ENCODE data around the gene TANK. TPM values are rescaled to one million over a fixed set of nuclear protein-coding genes. Genes with fewer than 3 reads are reported as not detected.
"Not testable (repeated sequence)": the region's sequence is repeated elsewhere in the genome, so short reads cannot be mapped to it uniquely, and the experiment has no call there.

Gene TANK
- 75.2 and 91.1 TPM in 2 replicates for total RNA-seq

GRCh38 chr2:161160226-161161073 lies at the start of gene TANK:
TANK (plus strand) TSS chr2:161160428; CDS start chr2:161179663, 19,235 bp downstream.
- DNase-seq (ENCODE audit: low read depth, low spot score), result peak; percentile 68

GRCh38 chr2:161111531-161111930 lies 48.7 kb upstream of the TANK start:
- DNase-seq (ENCODE audit: low read depth, low spot score), result no peak

GRCh38 chr2:161112908-161113307 lies 47.3 kb upstream of the TANK start:
- no peak for DNase-seq (ENCODE audit: low read depth, low spot score)

GRCh38 chr2:161113693-161114575 lies 46.3 kb upstream of the TANK start:
- no peak for DNase-seq (ENCODE audit: low read depth, low spot score)

- DNase-seq (ENCODE audit: low read depth, low spot score), result no peak
Measured at GRCh38 chr2:161115205-161115604, 45.0 kb upstream of the TANK start.

- DNase-seq (ENCODE audit: low read depth, low spot score), result no peak
Measured at GRCh38 chr2:161115605-161116380, 44.4 kb upstream of the TANK start.

- no peak for DNase-seq (ENCODE audit: low read depth, low spot score)
Measured at GRCh38 chr2:161116509-161116908, 43.7 kb upstream of the TANK start.

GRCh38 chr2:161117506-161117905 lies 42.7 kb upstream of the TANK start:
- DNase-seq (ENCODE audit: low read depth, low spot score), result no peak

GRCh38 chr2:161118722-161119121 lies 41.5 kb upstream of the TANK start:
- no peak for DNase-seq (ENCODE audit: low read depth, low spot score)

- no peak for DNase-seq (ENCODE audit: low read depth, low spot score)
Measured at GRCh38 chr2:161119483-161119882, 40.7 kb upstream of the TANK start.

GRCh38 chr2:161120775-161121174 lies 39.5 kb upstream of the TANK start:
- DNase-seq (ENCODE audit: low read depth, low spot score), result no peak

- no peak for DNase-seq (ENCODE audit: low read depth, low spot score)
Measured at GRCh38 chr2:161121622-161122021, 38.6 kb upstream of the TANK start.

GRCh38 chr2:161122772-161123530 lies 37.3 kb upstream of the TANK start:
- peak; percentile 81 for DNase-seq (ENCODE audit: low read depth, low spot score)

- DNase-seq (ENCODE audit: low read depth, low spot score), result no peak
Measured at GRCh38 chr2:161123531-161124030, 36.6 kb upstream of the TANK start.

GRCh38 chr2:161124201-161124600 lies 36.0 kb upstream of the TANK start:
- DNase-seq (ENCODE audit: low read depth, low spot score), result no peak

GRCh38 chr2:161128885-161129284 lies 31.3 kb upstream of the TANK start:
- DNase-seq (ENCODE audit: low read depth, low spot score), result no peak

- no peak for DNase-seq (ENCODE audit: low read depth, low spot score)
Measured at GRCh38 chr2:161130354-161130753, 29.9 kb upstream of the TANK start.

GRCh38 chr2:161131074-161131680 lies 29.1 kb upstream of the TANK start:
- no peak for DNase-seq (ENCODE audit: low read depth, low spot score)

- no peak for DNase-seq (ENCODE audit: low read depth, low spot score)
Measured at GRCh38 chr2:161131804-161132203, 28.4 kb upstream of the TANK start.

GRCh38 chr2:161132384-161132783 lies 27.8 kb upstream of the TANK start:
- not testable (repeated sequence) for DNase-seq (ENCODE audit: low read depth, low spot score)
